RWPE2 (cell line): Measurements from ENCODE around the gene CTNNA2.

ENCODE experiments used
- ATAC-seq: fragments of 200-7000 bp; cut with Tn5 transposase; 3 replicates; pipeline ENCODE4 v1.9.1; 2021; ENCODE audit warnings: low read depth
- DNase-seq: peaks from one replicate; pipeline ENCODE4 v3.0.0-alpha.2; 2020; ENCODE audit warnings: low spot score
- H3K27ac ChIP-seq: fragments of 450-650 bp; 2 replicates; pipeline ENCODE4 v1.5.1; 2017; ENCODE audit warnings: mild to moderate bottlenecking; ENCODE audit not compliant: poor library complexity, severe bottlenecking
- H3K27me3 ChIP-seq: fragments of 250-450 bp; sonication (Bioruptor Pico); 2 replicates; pipeline ENCODE4 v1.5.1; 2021; ENCODE audit warnings: mild to moderate bottlenecking, moderate library complexity; ENCODE audit not compliant: insufficient read depth, poor library complexity, severe bottlenecking
- H3K36me3 ChIP-seq: fragments of 250-450 bp; sonication (Bioruptor Pico); 2 replicates; pipeline ENCODE4 v1.5.1; 2020; ENCODE audit warnings: low read depth, mild to moderate bottlenecking, moderate library complexity
- H3K4me1 ChIP-seq: fragments of 250-450 bp; sonication (Bioruptor Pico); 2 replicates; pipeline ENCODE4 v1.5.1; 2021; ENCODE audit warnings: mild to moderate bottlenecking, moderate library complexity; ENCODE audit not compliant: insufficient read depth, poor library complexity, severe bottlenecking
- H3K4me3 ChIP-seq: fragments of 250-450 bp; sonication (Bioruptor Pico); 2 replicates; pipeline ENCODE4 v1.5.1; 2021; ENCODE audit warnings: mild to moderate bottlenecking, moderate library complexity; ENCODE audit not compliant: severe bottlenecking
- H3K9me3 ChIP-seq: fragments of 250-450 bp; sonication (Bioruptor Pico); 2 replicates; pipeline ENCODE4 v1.5.1; 2021; ENCODE audit warnings: mild to moderate bottlenecking, moderate library complexity; ENCODE audit not compliant: severe bottlenecking
- CTCF ChIP-seq: fragments of 450-650 bp; IDR thresholded peaks from one replicate; pipeline ENCODE4 v1.5.1; 2017; ENCODE audit warnings: mild to moderate bottlenecking, moderate library complexity; ENCODE audit not compliant: poor library complexity, severe bottlenecking

The CTNNA2 gene

GRCh38 chr2:80568011-80568410, 1055.2 kb downstream of the CTNNA2 start:
- Histone ChIP-seq H3K4me3 (no peak overlapping the region), H3K4me1 (no peaks in the 10 kb centered on the region), H3K27me3 (peaks cover 3% of the 10 kb centered on the region), H3K36me3 (no peaks in the 10 kb centered on the region), H3K9me3 (no peaks in the 10 kb centered on the region), H3K27ac (no peak overlapping the region)
- ATAC-seq: no peak
- TF ChIP-seq CTCF: no peak
- DNase-seq: no peak

- no peaks in the 10 kb centered on the region for H3K4me1 ChIP-seq
- DNase-seq: no peak
- no peak overlapping the region for H3K27ac ChIP-seq
- H3K4me3 ChIP-seq: no peak overlapping the region
- H3K9me3 ChIP-seq: no peaks in the 10 kb centered on the region
- H3K36me3 ChIP-seq: no peaks in the 10 kb centered on the region
- no peak for ATAC-seq
- peaks cover 3% of the 10 kb centered on the region for H3K27me3 ChIP-seq
- TF ChIP-seq CTCF: no peak
Observed at GRCh38 chr2:80573167-80573566, 1060.3 kb downstream of the CTNNA2 start.

- TF ChIP-seq CTCF: no peak
- Histone ChIP-seq H3K4me3 (no peak overlapping the region), H3K36me3 (no peaks in the 10 kb centered on the region), H3K4me1 (no peaks in the 10 kb centered on the region), H3K27me3 (peaks cover 3% of the 10 kb centered on the region), H3K9me3 (no peaks in the 10 kb centered on the region), H3K27ac (no peak overlapping the region)
- DNase-seq (no peak), ATAC-seq (no peak)
Observed at GRCh38 chr2:80573950-80574349, 1061.1 kb downstream of the CTNNA2 start.

GRCh38 chr2:80579756-80580155, 1066.9 kb downstream of the CTNNA2 start:
- DNase-seq: no peak
- no peak overlapping the region for H3K27ac ChIP-seq
- no peak overlapping the region for H3K4me3 ChIP-seq
- H3K36me3 ChIP-seq: no peaks in the 10 kb centered on the region
- no peak for TF ChIP-seq CTCF
- H3K27me3 ChIP-seq: no peaks in the 10 kb centered on the region
- H3K9me3 ChIP-seq: no peaks in the 10 kb centered on the region
- ATAC-seq: no peak
- no peaks in the 10 kb centered on the region for H3K4me1 ChIP-seq

- H3K27ac ChIP-seq: no peak overlapping the region
- no peaks in the 10 kb centered on the region for H3K4me1 ChIP-seq
- no peaks in the 10 kb centered on the region for H3K27me3 ChIP-seq
- TF ChIP-seq CTCF: no peak
- DNase-seq: no peak
- H3K36me3 ChIP-seq: no peaks in the 10 kb centered on the region
- H3K9me3 ChIP-seq: no peaks in the 10 kb centered on the region
- no peak overlapping the region for H3K4me3 ChIP-seq
- ATAC-seq: no peak
Observed at GRCh38 chr2:80591233-80591632, 1078.4 kb downstream of the CTNNA2 start.
